ENCODE data around the gene ZNF222.

The ZNF222 gene

GRCh38 chr19:44025217-44025936 is at the start of gene ZNF222:
Gene ZNF222 (plus strand): TSS chr19:44025379. CDS start chr19:44025437, 58 bp downstream.
- peak; percentile 60 for DNase-seq

- no peak for DNase-seq
These were observed 48.4 kb upstream of the ZNF222 start for GRCh38 chr19:43976732-43977131.

GRCh38 chr19:43983544-43983911 is 41.7 kb upstream of the ZNF222 start:
- no peak for DNase-seq

- DNase-seq: peak; percentile 95
These were observed 41.1 kb upstream of the ZNF222 start, which contains the start of gene ZNF155 for GRCh38 chr19:43983912-43984686. Gene ZNF155 (plus strand): TSS chr19:43984188. CDS start chr19:43988544, 4,356 bp downstream.

- no peak for DNase-seq
These were observed 40.5 kb upstream of the ZNF222 start for GRCh38 chr19:43984687-43985000.

- DNase-seq: no peak
These were observed 27.4 kb upstream of the ZNF222 start for GRCh38 chr19:43997631-43998290.

- no peak for DNase-seq
These were observed 23.0 kb upstream of the ZNF222 start for GRCh38 chr19:44002212-44002565.

- DNase-seq: peak; percentile 92
These were observed 22.4 kb upstream of the ZNF222 start, which contains the start of gene ZNF230 for GRCh38 chr19:44002566-44003460. Gene ZNF230 (plus strand): TSS chr19:44002957. CDS start chr19:44007079, 4,122 bp downstream.

- no peak for DNase-seq
These were observed 21.6 kb upstream of the ZNF222 start for GRCh38 chr19:44003461-44004009.

- no peak for DNase-seq
These were observed 19.2 kb upstream of the ZNF222 start for GRCh38 chr19:44005973-44006372.

GRCh38 chr19:44007473-44007872 is 17.7 kb upstream of the ZNF222 start:
- no peak for DNase-seq

GRCh38 chr19:44010468-44010867 is 14.7 kb upstream of the ZNF222 start:
- no peak for DNase-seq

- no peak for DNase-seq
These were observed 5.7 kb upstream of the ZNF222 start for GRCh38 chr19:44019498-44019897.

- no peak for DNase-seq
These were observed 4.0 kb upstream of the ZNF222 start for GRCh38 chr19:44021221-44021620.

- DNase-seq: no peak
These were observed 321 bp upstream of the ZNF222 start for GRCh38 chr19:44024900-44025216.

GRCh38 chr19:44026622-44027021 is 1.4 kb downstream of the ZNF222 start:
- no peak for DNase-seq

GRCh38 chr19:44032001-44032610 is 6.9 kb downstream of the ZNF222 start:
- DNase-seq: no peak

GRCh38 chr19:44042147-44042546 is 17.0 kb downstream of the ZNF222 start:
- no peak for DNase-seq

GRCh38 chr19:44050740-44051649 is 25.8 kb downstream of the ZNF222 start:
- DNase-seq: peak; percentile 4

GRCh38 chr19:44051650-44052402 is 26.6 kb downstream of the ZNF222 start, which contains the start of gene ZNF223:
Gene ZNF223 (plus strand): TSS chr19:44052036. CDS start chr19:44055177, 3,141 bp downstream.
- DNase-seq: peak; percentile 97

All from NCI-H187 treated with DMSO at 0.1 percent for 48 hours (cell line).